K562 (cell line): ENCODE measurements around the gene PRPSAP1. TPM values are rescaled to one million over a fixed set of nuclear protein-coding genes. Genes with fewer than 3 reads are reported as not detected.

Source experiments
- BACH1 ChIP-seq: fragments of 200-800 bp; sonication (Bioruptor generic); IDR thresholded peaks from 2 replicates; pipeline ENCODE4 v1.6.1; 2016; ENCODE audit warnings: missing genetic modification characterization, missing compliant biosample characterization
- BMI1 ChIP-seq: fragments of 150-350 bp; IDR thresholded peaks from 2 replicates; pipeline ENCODE4 v1.6.1; 2014; ENCODE audit warnings: low read length
- CBX1 ChIP-seq: sonication (generic); IDR thresholded peaks from 2 replicates; pipeline ENCODE4 v1.6.1; 2016; ENCODE audit warnings: antibody characterized with exemption, low read depth, mild to moderate bottlenecking
- COPS2 ChIP-seq: fragments of 450-650 bp; conservative IDR thresholded peaks from 2 replicates; pipeline ENCODE4 v1.6.1; 2016; ENCODE audit warnings: mild to moderate bottlenecking, moderate library complexity
- CREB5 ChIP-seq: fragments of 250-450 bp; sonication (Bioruptor Pico); IDR thresholded peaks from 2 replicates; pipeline ENCODE4 v1.5.0; 2020; ENCODE audit warnings: mild to moderate bottlenecking
- DNMT1 ChIP-seq: fragments of 450-650 bp; IDR thresholded peaks from 2 replicates; pipeline ENCODE4 v1.6.1; 2016; ENCODE audit warnings: antibody characterized with exemption, mild to moderate bottlenecking
- ERF ChIP-seq: fragments of 450-650 bp; formaldehyde crosslinking; IDR thresholded peaks from 2 replicates; pipeline ENCODE4 v1.4.0; 2020; ENCODE audit warnings: mild to moderate bottlenecking, mixed read lengths
- HNRNPLL ChIP-seq: fragments of 200-400 bp; formaldehyde crosslinking; IDR thresholded peaks from 2 replicates; pipeline ENCODE4 v1.6.1; 2017; ENCODE audit warnings: low read length, low read depth, mild to moderate bottlenecking; ENCODE audit not compliant: poor library complexity, severe bottlenecking
- STAT5B ChIP-seq: fragments of 250-450 bp; sonication (Bioruptor Pico); IDR thresholded peaks from 2 replicates; pipeline ENCODE4 v1.8.0; 2021; ENCODE audit warnings: mild to moderate bottlenecking, inconsistent platforms
- WHSC1 ChIP-seq: IDR thresholded peaks from one replicate; pipeline ENCODE4 v1.6.1; 2012; ENCODE audit warnings: low read length, control low read depth, inconsistent platforms
- ZNF197 ChIP-seq: fragments of 200-800 bp; sonication (Bioruptor generic); IDR thresholded peaks from 2 replicates; pipeline ENCODE4 v1.6.1; 2016; ENCODE audit warnings: low read depth, missing genetic modification characterization, missing compliant biosample characterization
- ZNF239 ChIP-seq: fragments of 250-450 bp; sonication (Bioruptor Pico); IDR thresholded peaks from 2 replicates; pipeline ENCODE4 v1.4.0; 2020; ENCODE audit warnings: mild to moderate bottlenecking
- ZNF398 ChIP-seq: fragments of 250-450 bp; sonication (Bioruptor Pico); IDR thresholded peaks from 2 replicates; pipeline ENCODE4 v1.8.0; 2021; ENCODE audit warnings: moderate library complexity, mild to moderate bottlenecking, inconsistent platforms
- ZNF444 ChIP-seq: fragments of 250-450 bp; sonication (Bioruptor Pico); IDR thresholded peaks from 2 replicates; pipeline ENCODE4 v1.4.0; 2020; ENCODE audit warnings: mild to moderate bottlenecking, moderate library complexity
- polyA plus RNA-seq, 8 experiments: library from polyadenylated mRNA; depleted of rRNA in 4 of 8; stranded (reverse) in 5 of 8; unstranded in 3 of 8; fragments of >200 nt; fragmentation: Nextera tagmentation in 2 of 8; fragmentation: Illumina TruSeq in 1 of 8; extraction: Ambion mirVana in 2 of 8; extraction: Trizol in 1 of 8; gene quantifications; 2 replicates each; pipeline versions ENCODE4 v1.2.1 to v1.2.3, GENCODE V29; 2011 to 2014; ENCODE audit warnings: inconsistent platforms in 1 of 8, missing spikeins in 1 of 8
- total RNA-seq, 7 experiments: library from RNA; depleted of rRNA in 6 of 7; stranded (reverse); fragments of >200 nt in 6 of 7; fragmentation: Illumina TruSeq in 2 of 7; extraction: Trizol in 2 of 7; gene quantifications; 2 replicates each; pipeline versions ENCODE4 v1.2.1 to v1.2.3, GENCODE V29; 2011 to 2021; ENCODE audit warnings: low replicate concordance in 1 of 7
- TF ChIP-seq, protein P1 (sequence below): sonication (generic); formaldehyde crosslinking; IDR thresholded peaks from 2 replicates; pipeline ENCODE4 v1.8.1; 2023; ENCODE audit warnings: mild to moderate bottlenecking, missing genetic modification reagents
- TF ChIP-seq, protein P2 (sequence below): fragments of 450-650 bp; conservative IDR thresholded peaks from 2 replicates; pipeline ENCODE4 v1.6.1; 2016; ENCODE audit warnings: missing genetic modification characterization, low read depth, mild to moderate bottlenecking, missing compliant biosample characterization, moderate library complexity
- TF ChIP-seq, protein P3 (sequence below): fragments of 250-450 bp; sonication (Bioruptor Pico); IDR thresholded peaks from 2 replicates; pipeline ENCODE4 v1.5.1; 2021; ENCODE audit warnings: mild to moderate bottlenecking

The PRPSAP1 gene
- total and polyA plus RNA-seq, 9 of the 15 experiments (the other 6 are each of a cell fraction or from before 2014, with no cell fraction given): 21.9 to 77.1 (median 40.8) TPM

GRCh38 chr17:76385892-76386786, 32.4 kb upstream of the PRPSAP1 start (continued):
- TF ChIP-seq BACH1 (tag): no peak
- TF ChIP-seq, protein P1, sequence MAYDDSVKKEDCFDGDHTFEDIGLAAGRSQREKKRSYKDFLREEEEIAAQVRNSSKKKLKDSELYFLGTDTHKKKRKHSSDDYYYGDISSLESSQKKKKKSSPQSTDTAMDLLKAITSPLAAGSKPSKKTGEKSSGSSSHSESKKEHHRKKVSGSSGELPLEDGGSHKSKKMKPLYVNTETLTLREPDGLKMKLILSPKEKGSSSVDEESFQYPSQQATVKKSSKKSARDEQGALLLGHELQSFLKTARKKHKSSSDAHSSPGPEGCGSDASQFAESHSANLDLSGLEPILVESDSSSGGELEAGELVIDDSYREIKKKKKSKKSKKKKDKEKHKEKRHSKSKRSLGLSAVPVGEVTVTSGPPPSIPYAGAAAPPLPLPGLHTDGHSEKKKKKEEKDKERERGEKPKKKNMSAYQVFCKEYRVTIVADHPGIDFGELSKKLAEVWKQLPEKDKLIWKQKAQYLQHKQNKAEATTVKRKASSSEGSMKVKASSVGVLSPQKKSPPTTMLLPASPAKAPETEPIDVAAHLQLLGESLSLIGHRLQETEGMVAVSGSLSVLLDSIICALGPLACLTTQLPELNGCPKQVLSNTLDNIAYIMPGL: peak; percentile 96
- TF ChIP-seq WHSC1: no peak
- TF ChIP-seq BMI1: no peak
- no peak for TF ChIP-seq ZNF239 (CRISPR knock-in tag)
- no peak for TF ChIP-seq COPS2
- TF ChIP-seq HNRNPLL: no peak
- 0 out of 2 replicates have a peak, but pooled peaks have one; percentile 13 for TF ChIP-seq ERF
- TF ChIP-seq ZNF197 (CRISPR knock-in tag): no peak; the same call in 1 of the 2 replicates
- no peak for TF ChIP-seq DNMT1
- TF ChIP-seq, protein P2, sequence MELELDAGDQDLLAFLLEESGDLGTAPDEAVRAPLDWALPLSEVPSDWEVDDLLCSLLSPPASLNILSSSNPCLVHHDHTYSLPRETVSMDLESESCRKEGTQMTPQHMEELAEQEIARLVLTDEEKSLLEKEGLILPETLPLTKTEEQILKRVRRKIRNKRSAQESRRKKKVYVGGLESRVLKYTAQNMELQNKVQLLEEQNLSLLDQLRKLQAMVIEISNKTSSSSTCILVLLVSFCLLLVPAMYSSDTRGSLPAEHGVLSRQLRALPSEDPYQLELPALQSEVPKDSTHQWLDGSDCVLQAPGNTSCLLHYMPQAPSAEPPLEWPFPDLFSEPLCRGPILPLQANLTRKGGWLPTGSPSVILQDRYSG (tag): peak; percentile 86; the same call in 1 of the 2 replicates
- TF ChIP-seq, protein P3, sequence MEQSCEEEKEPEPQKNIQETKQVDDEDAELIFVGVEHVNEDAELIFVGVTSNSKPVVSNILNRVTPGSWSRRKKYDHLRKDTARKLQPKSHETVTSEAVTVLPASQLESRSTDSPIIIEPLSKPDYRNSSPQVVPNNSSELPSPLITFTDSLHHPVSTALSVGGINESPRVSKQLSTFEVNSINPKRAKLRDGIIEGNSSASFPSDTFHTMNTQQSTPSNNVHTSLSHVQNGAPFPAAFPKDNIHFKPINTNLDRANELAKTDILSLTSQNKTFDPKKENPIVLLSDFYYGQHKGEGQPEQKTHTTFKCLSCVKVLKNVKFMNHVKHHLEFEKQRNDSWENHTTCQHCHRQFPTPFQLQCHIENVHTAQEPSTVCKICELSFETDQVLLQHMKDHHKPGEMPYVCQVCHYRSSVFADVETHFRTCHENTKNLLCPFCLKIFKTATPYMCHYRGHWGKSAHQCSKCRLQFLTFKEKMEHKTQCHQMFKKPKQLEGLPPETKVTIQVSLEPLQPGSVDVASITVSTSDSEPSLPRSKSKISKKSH (CRISPR knock-in tag): no peak
- TF ChIP-seq CBX1: peak; percentile 78
- TF ChIP-seq ZNF398: no peak
- TF ChIP-seq STAT5B (CRISPR knock-in tag): no peak
- no peak for TF ChIP-seq ZNF444 (CRISPR knock-in tag)
- TF ChIP-seq CREB5: no peak
